HUES64 (cell line): ENCODE data around the gene LMNB1.
"Not testable (repeated sequence)": the region's sequence is repeated elsewhere in the genome, so short reads cannot be mapped to it uniquely, and the experiment has no call there.

ENCODE experiments used
- H3K27ac ChIP-seq: 2 replicates; pipeline ENCODE4 v1.7.0; 2013; ENCODE audit warnings: low read depth, low read length, inconsistent platforms
- H3K27me3 ChIP-seq: 2 replicates; pipeline ENCODE4 v1.6.1; 2013; ENCODE audit warnings: mild to moderate bottlenecking, low read length; ENCODE audit not compliant: insufficient read depth
- H3K36me3 ChIP-seq: 2 replicates; pipeline ENCODE4 v1.6.1; 2013; ENCODE audit warnings: mild to moderate bottlenecking, low read length; ENCODE audit not compliant: insufficient read depth
- H3K4me1 ChIP-seq: 2 replicates; pipeline ENCODE4 v1.6.1; 2013; ENCODE audit warnings: mild to moderate bottlenecking, low read length, moderate library complexity; ENCODE audit not compliant: insufficient read depth
- H3K4me3 ChIP-seq: 2 replicates; pipeline ENCODE4 v1.5.1; 2013; ENCODE audit warnings: mild to moderate bottlenecking, low read length, moderate library complexity
- H3K9ac ChIP-seq: 2 replicates; pipeline ENCODE4 v1.6.1; 2013; ENCODE audit warnings: mild to moderate bottlenecking, low read depth, low read length
- H3K9me3 ChIP-seq: 2 replicates; pipeline ENCODE4 v1.6.1; 2013; ENCODE audit warnings: low read depth, low read length; ENCODE audit not compliant: insufficient read depth
- WGBS: fragments of 150-250, 120-280 bp; methylation state at CpG from one replicate; pipeline ENCODE4 v1.1.7; 2013; ENCODE audit warnings: missing lambda C conversion rate; 5-methylcytosine and 5-hydroxymethylcytosine counted together

Gene LMNB1

DNA sequence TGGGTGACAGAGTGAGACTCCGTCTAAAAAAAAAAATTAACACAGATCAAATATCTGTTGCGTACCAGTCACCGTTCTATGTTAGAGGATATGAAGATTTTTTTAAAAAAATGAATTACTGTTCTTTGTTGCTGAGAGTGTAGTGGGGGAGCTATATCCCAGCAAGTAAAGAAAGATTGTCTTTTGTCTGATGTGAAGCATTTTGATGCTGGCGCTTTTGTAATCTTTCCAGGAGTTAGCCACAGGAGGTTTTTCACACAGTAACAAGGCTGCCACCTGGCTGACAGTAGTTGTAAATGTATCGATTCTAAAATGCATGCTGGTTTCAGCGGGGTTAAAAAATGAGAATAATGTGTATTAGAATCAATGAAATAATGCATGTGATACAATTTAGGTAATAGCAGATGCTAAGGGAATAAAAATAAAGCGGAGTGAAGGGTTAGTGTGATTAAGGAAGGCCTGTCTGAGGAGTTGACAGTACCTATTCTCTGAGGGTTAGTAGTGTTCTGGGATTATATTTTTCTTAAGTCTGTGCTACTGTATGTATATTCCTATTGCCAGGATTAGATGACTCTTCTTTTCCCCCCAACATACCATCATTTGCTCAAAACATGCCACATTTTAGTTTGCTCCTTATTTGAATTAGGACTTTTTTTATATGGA, 3.4 kb downstream of the LMNB1 start:
- Histone ChIP-seq H3K4me1 (peaks cover 6% of the 10 kb centered on the region; the same call in 1 of the 2 replicates), H3K9me3 (no peaks in the 10 kb centered on the region), H3K36me3 (peaks cover 11% of the 10 kb centered on the region), H3K9ac (no peak overlapping the region), H3K27ac (no peak overlapping the region), H3K27me3 (no peaks in the 10 kb centered on the region), H3K4me3 (peak overlapping the region; percentile 31)
- WGBS: 50% methylated on average over 7 of the region's 7 CpGs

DNA sequence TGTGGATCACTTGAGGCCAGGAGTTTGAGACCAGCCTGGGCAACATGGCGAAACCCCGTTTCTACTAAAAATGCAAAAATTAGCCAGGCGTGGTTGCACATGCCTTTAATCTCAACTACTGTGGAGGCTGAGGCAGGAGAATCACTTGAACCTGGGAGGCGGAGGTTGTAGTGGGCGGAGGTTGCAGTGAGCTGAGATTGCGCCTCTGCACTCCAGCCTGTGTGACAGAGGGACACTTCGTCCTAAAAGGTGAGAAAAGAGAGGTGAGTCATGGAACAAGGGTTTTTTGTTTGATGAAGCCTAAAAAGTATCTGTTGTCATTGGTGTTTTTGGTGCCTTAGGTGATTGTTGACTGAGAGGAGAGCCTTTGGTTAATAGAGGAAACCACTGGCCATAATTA, 11.5 kb downstream of the LMNB1 start:
- H3K9me3 ChIP-seq, H3K36me3 ChIP-seq, H3K27ac ChIP-seq, H3K27me3 ChIP-seq, H3K9ac ChIP-seq, H3K4me3 ChIP-seq: not testable (repeated sequence)
- peaks cover 22% of the 10 kb centered on the region; the same call in 1 of the 2 replicates for H3K4me1 ChIP-seq
- 90% methylated on average over 7 of the region's 7 CpGs for WGBS

DNA sequence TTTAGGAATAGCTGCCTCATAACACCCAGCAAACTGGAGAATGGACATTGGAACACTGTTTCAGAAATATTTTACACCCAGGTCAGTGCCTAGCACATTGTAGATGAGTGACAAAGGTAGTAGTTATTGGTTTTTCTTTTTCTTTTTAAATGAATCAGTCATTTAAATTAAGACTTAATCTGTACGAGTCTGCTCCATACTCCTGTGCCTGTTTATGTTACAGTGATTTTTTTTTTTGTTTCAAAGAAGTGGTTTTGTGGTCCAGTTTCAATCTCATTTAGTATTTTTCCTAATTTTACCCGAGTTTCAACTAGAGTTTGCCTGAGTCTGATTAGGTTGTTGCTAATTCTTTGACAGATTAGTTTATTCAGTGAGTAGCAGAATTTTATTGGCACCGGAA, 16.2 kb downstream of the LMNB1 start:
- Histone ChIP-seq H3K27ac (no peak overlapping the region), H3K9ac (no peak overlapping the region), H3K9me3 (no peaks in the 10 kb centered on the region), H3K27me3 (no peaks in the 10 kb centered on the region), H3K36me3 (0 out of 2 replicates have a peak, but pooled peaks cover 8% of the 10 kb centered on the region), H3K4me1 (peaks cover 7% of the 10 kb centered on the region; the same call in 1 of the 2 replicates), H3K4me3 (no peak overlapping the region)
- 89% methylated on average over 2 of the region's 3 CpGs for WGBS

DNA sequence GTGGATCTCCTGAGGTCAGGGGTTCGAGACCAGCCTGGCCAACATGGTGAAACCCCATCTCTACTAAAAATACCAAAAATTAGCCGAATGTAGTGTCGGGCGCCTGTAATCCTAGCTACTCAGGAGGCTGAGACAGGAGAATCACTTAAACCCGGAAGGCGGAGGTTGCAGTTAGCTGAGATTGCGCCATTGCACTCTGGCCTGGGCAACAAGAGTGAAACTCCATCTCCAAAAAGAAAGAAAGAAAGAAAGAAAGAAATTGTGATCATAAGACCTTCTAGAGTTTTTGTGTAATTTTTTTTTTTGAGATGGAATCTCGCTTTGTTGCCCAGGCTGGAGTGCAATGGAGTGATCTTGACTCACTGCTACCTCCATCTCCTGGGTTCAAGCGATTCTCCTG, 16.7 kb downstream of the LMNB1 start:
- not testable (repeated sequence) for H3K9ac ChIP-seq, H3K4me3 ChIP-seq, H3K36me3 ChIP-seq, H3K27me3 ChIP-seq, H3K4me1 ChIP-seq, H3K9me3 ChIP-seq, H3K27ac ChIP-seq
- 97% methylated on average over 9 of the region's 9 CpGs for WGBS

DNA sequence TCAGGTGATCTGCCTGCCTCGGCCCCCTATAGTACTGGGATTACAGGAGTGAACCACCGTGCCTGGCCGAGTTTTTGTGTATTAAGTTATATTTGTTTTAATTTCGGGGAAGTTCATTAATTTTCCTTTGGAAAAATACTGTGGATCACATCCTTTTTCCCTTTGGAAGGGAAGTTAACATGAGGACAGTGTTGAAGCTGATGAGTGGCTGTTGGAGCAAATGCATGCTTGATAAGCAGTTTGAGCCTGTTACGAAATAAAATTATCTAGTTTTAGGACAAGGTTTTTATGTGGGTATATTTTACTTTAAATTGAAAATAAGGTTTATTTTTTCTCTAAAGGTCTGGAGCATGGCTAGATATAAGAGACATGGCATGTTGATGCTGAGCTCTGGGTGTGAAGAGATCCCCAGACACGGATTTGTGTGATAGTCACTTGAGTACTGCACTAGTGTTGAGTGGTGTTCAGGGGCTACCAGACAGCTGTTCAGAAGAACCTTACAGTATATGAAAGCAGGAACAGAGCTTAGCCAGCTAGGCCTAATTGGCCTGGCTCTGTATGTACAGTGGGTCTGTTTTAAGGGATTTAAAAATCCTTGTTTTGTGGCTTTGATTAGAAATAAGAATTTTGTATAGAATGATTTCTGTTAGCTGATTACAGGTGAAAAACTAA, 17.4 kb downstream of the LMNB1 start:
- WGBS: 72% methylated on average over 6 of the region's 6 CpGs
- Histone ChIP-seq H3K9ac (no peak overlapping the region), H3K4me3 (no peak overlapping the region), H3K9me3 (no peaks in the 10 kb centered on the region), H3K27ac (no peak overlapping the region), H3K36me3 (0 out of 2 replicates have a peak, but pooled peaks cover 6% of the 10 kb centered on the region), H3K27me3 (no peaks in the 10 kb centered on the region), H3K4me1 (peaks cover 6% of the 10 kb centered on the region; the same call in 1 of the 2 replicates)

DNA sequence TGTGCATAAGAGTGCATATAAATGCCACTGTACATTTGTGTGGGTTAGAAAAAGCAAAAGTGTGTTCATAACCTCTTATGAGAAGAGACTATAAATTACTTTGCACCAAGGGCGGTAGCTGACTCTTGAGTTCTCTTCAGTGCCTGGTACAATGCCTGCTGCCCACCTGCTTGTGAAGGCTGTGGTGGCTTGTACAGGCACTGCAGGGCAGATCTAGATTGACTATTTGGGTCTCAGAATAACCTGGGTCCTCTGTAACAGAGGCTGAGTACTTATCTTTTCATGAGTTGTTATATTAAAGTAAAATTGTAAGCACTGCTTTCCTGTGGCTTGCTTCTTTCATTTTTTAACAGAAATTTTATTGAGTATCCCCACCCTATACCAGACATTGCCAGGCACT, 22.8 kb downstream of the LMNB1 start:
- Histone ChIP-seq H3K36me3 (peaks cover 11% of the 10 kb centered on the region), H3K4me1 (no peaks in the 10 kb centered on the region), H3K9ac (no peak overlapping the region), H3K4me3 (no peak overlapping the region), H3K27ac (no peak overlapping the region), H3K9me3 (no peaks in the 10 kb centered on the region), H3K27me3 (no peaks in the 10 kb centered on the region)
- 90% methylated on average over 1 of the region's 1 CpG for WGBS

DNA sequence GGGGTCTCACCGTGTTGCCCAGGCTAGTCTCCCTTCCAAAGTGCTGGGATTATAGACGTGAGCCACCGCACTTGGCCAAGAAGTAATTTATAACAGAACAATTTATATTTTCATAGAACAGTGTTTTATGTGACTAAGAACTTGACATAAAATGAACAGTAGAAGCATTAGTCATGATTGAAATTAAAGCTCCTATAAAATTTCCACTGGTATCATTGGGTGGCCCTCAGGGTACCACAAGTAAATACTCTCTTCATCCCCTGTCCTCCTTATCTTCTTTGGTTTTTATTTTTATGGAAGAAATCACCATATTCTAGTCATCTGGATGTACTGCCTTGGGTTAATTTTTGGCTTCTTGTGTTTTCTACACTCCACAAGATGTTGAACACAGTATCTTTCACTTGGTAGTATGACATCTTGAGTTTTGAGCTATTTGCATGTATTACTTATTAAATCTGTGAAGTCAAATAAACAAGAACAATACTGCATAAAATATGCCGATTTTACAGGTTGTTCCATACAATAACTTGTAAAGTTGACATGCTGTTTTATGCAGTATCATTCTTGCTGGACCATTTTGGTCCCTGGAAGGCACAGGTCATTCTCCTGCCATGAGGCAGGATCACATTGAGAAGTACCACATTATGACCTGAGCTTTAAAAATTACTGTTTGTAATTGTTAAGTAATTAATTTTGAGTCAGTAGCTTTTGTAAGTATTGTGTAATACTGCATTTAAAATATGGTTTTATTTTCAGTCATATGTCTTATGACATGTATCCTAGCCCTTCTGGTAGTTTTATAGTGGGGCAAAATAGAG, 24.4 kb downstream of the LMNB1 start:
- Histone ChIP-seq H3K9ac (no peak overlapping the region), H3K4me3 (no peak overlapping the region), H3K4me1 (no peaks in the 10 kb centered on the region), H3K27ac (no peak overlapping the region), H3K27me3 (no peaks in the 10 kb centered on the region), H3K36me3 (peaks cover 27% of the 10 kb centered on the region), H3K9me3 (no peaks in the 10 kb centered on the region)
- 85% methylated on average over 2 of the region's 4 CpGs for WGBS

DNA sequence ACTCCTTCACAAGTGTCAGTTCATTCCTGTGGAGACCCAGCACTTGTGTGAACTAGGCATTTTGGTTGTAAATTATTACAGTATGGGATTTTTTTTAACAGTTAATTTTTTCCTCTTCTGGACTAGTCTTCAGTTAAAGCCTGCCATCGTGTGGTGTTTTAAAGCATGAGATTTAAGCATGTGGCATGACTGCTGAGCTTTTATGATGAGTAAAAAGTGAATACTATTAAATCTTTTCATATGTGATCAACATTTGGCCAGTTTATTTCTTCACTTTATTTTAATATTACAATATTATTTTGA, 25.0 kb downstream of the LMNB1 start:
- WGBS: 100% methylated on average over 1 of the region's 1 CpG
- Histone ChIP-seq H3K27ac (no peak overlapping the region), H3K9ac (no peak overlapping the region), H3K36me3 (peaks cover 32% of the 10 kb centered on the region), H3K9me3 (no peaks in the 10 kb centered on the region), H3K27me3 (no peaks in the 10 kb centered on the region), H3K4me3 (no peak overlapping the region), H3K4me1 (no peaks in the 10 kb centered on the region)

DNA sequence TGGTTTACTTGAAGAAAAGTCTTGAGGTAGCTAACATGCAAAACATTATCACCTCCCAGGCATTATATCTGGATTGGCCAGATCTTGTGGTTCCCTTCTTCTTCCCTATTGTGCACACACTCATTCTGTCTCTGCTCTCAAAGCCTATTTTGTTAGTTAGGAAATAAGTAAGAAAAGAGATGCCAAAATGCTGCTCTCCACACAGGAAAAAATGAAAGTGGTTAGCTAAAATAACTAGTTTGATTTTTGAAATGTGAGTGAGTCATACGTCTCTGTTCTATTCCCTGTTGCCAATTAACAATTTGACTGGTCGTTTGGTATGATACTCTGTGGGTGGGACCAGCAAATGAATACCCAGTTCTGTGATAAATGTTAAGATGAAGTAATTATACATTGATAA, 28.1 kb downstream of the LMNB1 start:
- Histone ChIP-seq H3K4me3 (no peak overlapping the region), H3K27me3 (no peaks in the 10 kb centered on the region), H3K9me3 (no peaks in the 10 kb centered on the region), H3K4me1 (no peaks in the 10 kb centered on the region), H3K36me3 (peaks cover 59% of the 10 kb centered on the region), H3K9ac (no peak overlapping the region), H3K27ac (no peak overlapping the region)
- WGBS: 94% methylated on average over 2 of the region's 2 CpGs

DNA sequence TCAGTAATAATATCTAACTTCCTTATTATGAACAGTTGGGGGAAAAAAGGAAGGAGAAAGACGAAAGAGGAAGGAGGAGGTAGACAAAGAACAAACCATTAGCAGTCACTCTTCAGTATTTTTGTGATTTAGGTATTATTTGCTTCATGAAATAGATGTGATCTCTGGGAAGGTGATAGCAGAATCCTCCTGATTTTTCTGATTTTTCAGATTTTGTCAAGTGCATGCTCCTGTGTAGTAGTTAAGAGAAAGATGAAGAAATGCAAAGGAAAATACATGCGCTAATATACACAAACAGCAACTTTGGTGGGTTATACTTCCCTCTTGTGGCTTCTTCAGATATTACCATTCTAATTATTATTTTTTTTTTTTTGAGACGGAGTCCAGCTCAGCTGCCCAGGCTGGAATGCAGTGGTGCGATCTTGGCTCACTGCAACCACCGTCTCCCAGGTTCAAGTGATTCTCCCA, 31.6 kb downstream of the LMNB1 start:
- no peaks in the 10 kb centered on the region for H3K9me3 ChIP-seq
- no peak overlapping the region for H3K4me3 ChIP-seq
- H3K27ac ChIP-seq: no peak overlapping the region
- no peaks in the 10 kb centered on the region for H3K27me3 ChIP-seq
- no peak overlapping the region for H3K9ac ChIP-seq
- peaks cover 93% of the 10 kb centered on the region for H3K36me3 ChIP-seq
- 95% methylated on average over 5 of the region's 5 CpGs for WGBS
- H3K4me1 ChIP-seq: no peaks in the 10 kb centered on the region

DNA sequence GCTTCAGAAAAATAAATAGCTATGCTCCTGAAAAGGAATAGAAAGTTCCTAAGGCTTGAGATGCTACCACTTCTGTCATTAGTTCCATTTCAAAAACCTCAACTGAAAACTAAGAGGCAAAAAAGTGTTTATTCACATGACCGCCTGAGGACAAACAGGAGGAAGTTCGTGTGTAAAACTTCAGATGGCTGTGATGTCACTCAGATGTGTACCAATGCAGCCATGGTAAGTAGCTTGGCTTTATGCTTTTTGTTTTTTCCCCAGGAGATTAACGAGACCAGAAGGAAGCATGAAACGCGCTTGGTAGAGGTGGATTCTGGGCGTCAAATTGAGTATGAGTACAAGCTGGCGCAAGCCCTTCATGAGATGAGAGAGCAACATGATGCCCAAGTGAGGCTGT, 33.0 kb downstream of the LMNB1 start:
- peaks cover 98% of the 10 kb centered on the region for H3K36me3 ChIP-seq
- no peak overlapping the region for H3K4me3 ChIP-seq
- no peaks in the 10 kb centered on the region for H3K9me3 ChIP-seq
- H3K27me3 ChIP-seq: no peaks in the 10 kb centered on the region
- 94% methylated on average over 7 of the region's 7 CpGs for WGBS
- no peak overlapping the region for H3K9ac ChIP-seq
- H3K4me1 ChIP-seq: no peaks in the 10 kb centered on the region
- H3K27ac ChIP-seq: no peak overlapping the region
